Measurements from ENCODE around the gene CCL19. TPM values are rescaled to one million over a fixed set of nuclear protein-coding genes. Genes with fewer than 3 reads are reported as not detected.

The CCL19 gene
- total RNA-seq, 1 donor from 2014 or later: not detected

DNA sequence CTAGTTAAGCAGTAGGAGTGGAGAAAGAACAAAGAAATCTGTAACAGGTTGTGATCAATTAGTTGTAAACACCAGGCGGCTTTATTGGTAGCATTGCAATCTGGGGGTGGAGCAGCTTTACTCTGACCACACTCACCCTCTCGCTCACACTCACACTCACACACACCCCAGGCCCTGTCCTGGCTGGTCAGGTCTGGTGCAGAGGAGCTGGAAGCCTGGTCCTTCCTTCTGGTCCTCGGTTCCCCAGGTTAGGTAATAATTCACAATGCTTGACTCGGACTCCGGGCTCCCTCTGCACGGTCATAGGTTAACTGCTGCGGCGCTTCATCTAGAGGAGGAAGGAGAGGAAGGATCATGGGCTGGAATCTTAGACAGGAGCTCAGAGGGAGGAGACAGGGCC lies 1.6 kb downstream of the CCL19 start:
- TF ChIP-seq CTCF (conservative IDR thresholded peaks at IDR 0.05): no peak
- no peak overlapping the region for H3K27ac Mint-ChIP-seq
- no peak overlapping the region for H3K4me3 Mint-ChIP-seq
- peaks cover 6% of the 10 kb centered on the region for H3K4me1 Mint-ChIP-seq (ENCODE audit: unreplicated experiment)
- DNase-seq (ENCODE audit: extremely low spot score, unreplicated experiment): no peak
- H3K36me3 Mint-ChIP-seq: peaks cover 5% of the 10 kb centered on the region
- no peaks in the 10 kb centered on the region for H3K9me3 Mint-ChIP-seq
- no peaks in the 10 kb centered on the region for H3K27me3 Mint-ChIP-seq

DNA sequence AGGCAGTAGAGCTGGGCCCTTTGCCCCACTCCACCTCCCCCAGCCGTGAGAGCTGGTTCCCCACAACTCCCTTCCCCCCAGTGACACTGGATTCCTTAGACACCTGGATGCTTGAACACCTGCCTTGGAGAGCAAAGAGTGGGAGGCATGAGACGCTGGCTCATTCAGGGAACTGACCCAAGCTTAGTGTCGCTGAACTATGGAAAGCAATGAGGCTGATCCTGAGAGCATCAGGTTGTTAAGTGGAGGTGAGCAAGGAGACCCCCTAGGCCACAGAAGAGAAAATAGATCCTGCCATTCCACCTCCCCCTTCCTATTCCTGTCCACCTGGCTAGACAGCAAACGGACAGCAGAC lies 2.0 kb downstream of the CCL19 start:
- peaks cover 8% of the 10 kb centered on the region for H3K36me3 Mint-ChIP-seq

DNA sequence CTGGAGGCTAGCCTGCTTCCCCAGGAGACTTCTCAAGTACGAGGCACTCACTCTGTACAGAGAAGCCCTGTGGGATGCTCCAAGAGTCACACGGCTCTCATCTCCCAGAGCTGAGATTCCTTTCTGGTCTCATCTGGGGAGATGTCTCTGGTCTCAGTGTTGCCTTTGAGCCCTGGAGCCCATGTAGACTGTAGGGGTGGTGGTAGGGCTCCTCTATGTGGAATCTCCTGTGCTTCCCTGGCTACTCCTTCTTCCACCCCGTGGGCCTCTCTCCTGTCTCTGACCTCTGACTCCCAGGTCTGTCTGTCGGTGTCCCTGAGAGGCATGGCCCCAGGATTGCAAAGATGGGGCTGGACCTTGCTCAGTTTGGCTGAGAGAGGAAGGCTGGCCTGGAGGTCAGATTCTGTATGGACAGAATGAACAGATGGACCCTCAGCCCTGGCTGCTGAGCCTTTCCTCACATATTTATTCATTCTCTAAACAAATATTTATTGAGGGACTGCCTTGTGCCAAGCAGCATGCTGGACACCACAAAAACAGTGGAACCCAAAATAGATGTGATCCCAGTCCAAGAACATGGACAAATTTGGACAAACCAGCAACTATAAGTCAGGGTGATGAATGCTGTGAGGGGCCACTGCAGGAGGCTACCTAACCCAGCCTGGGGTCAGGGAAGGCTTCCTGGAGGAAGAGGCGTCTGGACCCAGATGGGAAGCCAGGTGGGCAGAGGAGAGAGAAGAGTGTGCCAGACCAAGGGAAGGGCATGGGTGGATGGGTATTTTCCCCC lies 2.6 kb downstream of the CCL19 start:
- no peak for DNase-seq (ENCODE audit: extremely low spot score, unreplicated experiment)
- Mint-ChIP-seq H3K36me3 (peaks cover 12% of the 10 kb centered on the region), H3K9me3 (no peaks in the 10 kb centered on the region), H3K4me1 (ENCODE audit: unreplicated experiment) (peaks cover 6% of the 10 kb centered on the region), H3K4me3 (no peak overlapping the region), H3K27me3 (no peaks in the 10 kb centered on the region), H3K27ac (no peak overlapping the region)
- no peak for TF ChIP-seq CTCF (conservative IDR thresholded peaks at IDR 0.05)

More for the DNA sequence above, 2.0 kb downstream of the CCL19 start:
- no peaks in the 10 kb centered on the region for H3K27me3 Mint-ChIP-seq
- peaks cover 6% of the 10 kb centered on the region for H3K4me1 Mint-ChIP-seq (ENCODE audit: unreplicated experiment)
- no peak overlapping the region for H3K4me3 Mint-ChIP-seq
- no peak for DNase-seq (ENCODE audit: extremely low spot score, unreplicated experiment)
- H3K9me3 Mint-ChIP-seq: no peaks in the 10 kb centered on the region
- TF ChIP-seq CTCF (conservative IDR thresholded peaks at IDR 0.05): no peak
- no peak overlapping the region for H3K27ac Mint-ChIP-seq

DNA sequence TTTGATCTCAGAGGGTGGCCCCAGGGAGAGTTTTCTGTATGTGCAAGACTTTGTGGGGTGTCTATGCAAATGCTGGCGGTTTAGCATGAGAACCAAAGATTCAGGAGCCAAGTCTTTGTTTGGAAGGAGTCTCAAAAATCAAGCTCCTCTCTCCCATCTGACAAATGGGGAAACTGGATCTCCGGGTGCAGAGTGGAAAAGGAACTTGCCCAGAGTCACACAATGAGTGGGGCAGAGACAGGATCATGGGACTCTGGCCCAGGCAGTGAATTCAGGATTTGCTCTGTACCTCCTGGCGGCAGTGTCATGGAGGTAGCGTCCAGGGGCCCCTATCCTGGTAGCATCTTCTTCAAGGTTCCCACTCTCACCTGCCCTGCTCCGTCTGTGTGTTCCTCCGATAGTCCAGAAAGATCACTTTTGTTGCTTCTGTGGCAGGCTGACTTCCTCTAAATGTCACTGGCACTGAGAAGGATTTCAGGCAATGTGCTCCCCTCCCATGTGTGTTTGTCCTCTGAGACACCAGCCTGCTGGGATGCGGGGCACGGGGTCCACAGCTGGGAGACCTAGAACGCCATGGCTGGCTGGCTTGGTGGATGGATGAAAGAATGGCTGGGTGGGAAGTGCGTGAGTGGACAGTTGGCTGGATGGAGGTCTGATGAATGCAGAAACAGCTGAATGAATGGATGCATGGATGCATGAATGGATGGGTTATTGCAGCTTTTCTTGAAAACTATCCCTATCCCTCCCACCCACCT lies 3.6 kb downstream of the CCL19 start:
- no peak for DNase-seq (ENCODE audit: extremely low spot score, unreplicated experiment)
- Mint-ChIP-seq H3K27ac (no peak overlapping the region), H3K9me3 (no peaks in the 10 kb centered on the region), H3K36me3 (peaks cover 15% of the 10 kb centered on the region), H3K4me3 (no peak overlapping the region), H3K4me1 (ENCODE audit: unreplicated experiment) (peaks cover 6% of the 10 kb centered on the region), H3K27me3 (no peaks in the 10 kb centered on the region)
- TF ChIP-seq CTCF (conservative IDR thresholded peaks at IDR 0.05): no peak

DNA sequence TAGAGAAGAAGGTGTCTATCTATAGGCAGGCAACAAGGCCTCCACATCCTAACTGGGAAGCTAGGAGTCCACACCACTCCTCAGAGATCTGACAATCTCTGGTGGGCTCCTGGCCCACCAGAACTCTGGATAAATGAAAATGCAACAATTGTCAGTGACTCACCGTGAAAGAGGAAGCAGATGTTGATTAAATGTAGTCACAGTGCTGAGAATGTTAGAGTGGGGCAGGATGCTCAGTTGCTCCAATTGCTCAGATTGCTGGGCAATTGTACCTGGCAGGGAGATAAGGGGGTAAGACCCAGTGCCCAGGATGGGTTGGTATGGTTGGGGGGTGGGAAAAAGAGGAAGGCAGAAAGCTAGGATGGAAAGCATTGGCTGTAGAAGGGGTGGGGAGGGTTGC lies 4.3 kb downstream of the CCL19 start:
- no peak for TF ChIP-seq CTCF (conservative IDR thresholded peaks at IDR 0.05)
- no peak for DNase-seq (ENCODE audit: extremely low spot score, unreplicated experiment)
- H3K27ac Mint-ChIP-seq: no peak overlapping the region
- H3K4me3 Mint-ChIP-seq: no peak overlapping the region
- no peaks in the 10 kb centered on the region for H3K27me3 Mint-ChIP-seq
- H3K9me3 Mint-ChIP-seq: no peaks in the 10 kb centered on the region
- peaks cover 6% of the 10 kb centered on the region for H3K4me1 Mint-ChIP-seq (ENCODE audit: unreplicated experiment)
- peaks cover 18% of the 10 kb centered on the region for H3K36me3 Mint-ChIP-seq

All from type B pancreatic cell (in vitro differentiated cells).